Measurements from ENCODE around the gene TTC14. TPM values are rescaled to one million over a fixed set of nuclear protein-coding genes. Genes with fewer than 3 reads are reported as not detected.

The TTC14 gene
- total RNA-seq, 3 donors from 2014 or later (not counting 1 experiment from before 2014, with no cell fraction given), result 92.9 to 115 (median 112) TPM

Other genes with a start within 250 kb of the TTC14 start
- not detected for gene CCDC39, start 77.3 kb downstream of the TTC14 start, total RNA-seq

All from natural killer cell (primary cell).